Thyroid gland (tissue), 4 donors: ENCODE data around the gene CCDC85C.

ENCODE experiments used
- CTCF ChIP-seq, 6 experiments: fragments of 200-600 bp in 3 of 6; fragments of 450-650 bp in 3 of 6; sonication (generic) in 3 of 6; IDR thresholded peaks; one replicate each; pipeline ENCODE4 v1.5.1; 2016 to 2019; ENCODE audit warnings: antibody characterized with exemption in 6 of 6, mild to moderate bottlenecking in 2 of 6, inconsistent platforms in 1 of 6, moderate library complexity in 1 of 6
- POLR2A ChIP-seq, 2 donors: fragments of 450-650 bp; IDR thresholded peaks; one replicate each; pipeline ENCODE4 v1.6.1; 2017; ENCODE audit warnings: antibody characterized with exemption in 2 of 2, mild to moderate bottlenecking in 2 of 2, moderate library complexity in 1 of 2

DNA sequence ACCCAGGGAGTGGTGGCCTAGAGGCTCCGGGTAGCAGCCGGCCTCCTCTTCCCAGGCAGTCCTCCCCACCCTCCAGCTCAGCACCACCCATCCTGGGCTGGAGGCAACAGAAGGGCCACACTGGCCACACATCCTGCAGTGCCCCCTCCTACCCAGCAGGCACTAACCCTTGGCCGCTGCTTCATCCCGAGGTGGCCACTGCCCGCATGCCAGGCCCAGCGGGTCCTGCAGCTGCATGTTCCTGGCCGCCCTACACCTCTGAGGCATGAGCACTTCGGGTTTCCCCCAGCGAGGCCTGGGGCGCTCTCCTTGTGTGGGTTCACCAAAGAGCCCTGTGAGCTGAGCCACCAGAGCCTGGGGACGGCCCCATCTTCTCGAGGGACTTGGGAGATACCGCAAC, 61.4 kb downstream of the CCDC85C start:
- TF ChIP-seq CTCF (IDR thresholded peaks at IDR 0.05), result no peak
- no peak for TF ChIP-seq POLR2A (IDR thresholded peaks at IDR 0.05)
